Measurements from ENCODE around the gene SARS2. TPM values are rescaled to one million over a fixed set of nuclear protein-coding genes. Genes with fewer than 3 reads are reported as not detected.
A peak's percentile ranks its signal among the peaks of the same experiment; 100 is the strongest.

The SARS2 gene
- total RNA-seq, 1 experiment from 2014 or later = 74.7 TPM

DNA sequence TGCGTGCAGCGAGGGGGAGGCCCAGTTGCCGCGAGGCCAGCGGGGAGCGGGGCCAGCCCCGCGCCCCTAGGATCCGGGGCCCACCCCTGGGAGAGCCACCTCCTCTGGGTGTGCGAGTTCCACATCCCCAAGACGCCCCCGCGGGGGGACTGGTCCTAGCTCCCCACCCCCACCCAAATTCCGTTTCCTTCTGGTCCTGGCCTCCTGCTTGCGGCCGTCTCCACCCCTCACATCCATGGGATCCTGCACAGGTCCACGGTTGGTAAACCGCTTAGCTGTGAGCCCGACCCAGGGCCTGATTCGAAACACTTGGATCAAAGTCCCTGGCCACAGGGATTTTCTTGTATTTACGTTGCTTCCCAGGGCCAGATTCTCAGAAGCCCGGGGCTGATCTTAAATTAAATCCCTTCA lies 45.3 kb upstream of the SARS2 start:
- peak; percentile 29 for DNase-seq (ENCODE audit: low spot score)
- Mint-ChIP-seq H3K36me3 (peaks cover 13% of the 10 kb centered on the region), H3K27ac (peak overlapping the region; percentile 98), H3K4me1 (peaks cover 15% of the 10 kb centered on the region), H3K4me3 (peak overlapping the region; percentile 97), H3K27me3 (ENCODE audit: low read depth) (peaks cover 5% of the 10 kb centered on the region), H3K9me3 (peaks cover 12% of the 10 kb centered on the region)
- TF ChIP-seq, protein P1, sequence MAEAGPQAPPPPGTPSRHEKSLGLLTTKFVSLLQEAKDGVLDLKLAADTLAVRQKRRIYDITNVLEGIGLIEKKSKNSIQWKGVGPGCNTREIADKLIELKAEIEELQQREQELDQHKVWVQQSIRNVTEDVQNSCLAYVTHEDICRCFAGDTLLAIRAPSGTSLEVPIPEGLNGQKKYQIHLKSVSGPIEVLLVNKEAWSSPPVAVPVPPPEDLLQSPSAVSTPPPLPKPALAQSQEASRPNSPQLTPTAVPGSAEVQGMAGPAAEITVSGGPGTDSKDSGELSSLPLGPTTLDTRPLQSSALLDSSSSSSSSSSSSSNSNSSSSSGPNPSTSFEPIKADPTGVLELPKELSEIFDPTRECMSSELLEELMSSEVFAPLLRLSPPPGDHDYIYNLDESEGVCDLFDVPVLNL (CRISPR knock-in tag; IDR thresholded peaks at IDR 0.05; ENCODE audit: borderline replicate concordance, low read depth) = no peak
- TF ChIP-seq, protein P2, sequence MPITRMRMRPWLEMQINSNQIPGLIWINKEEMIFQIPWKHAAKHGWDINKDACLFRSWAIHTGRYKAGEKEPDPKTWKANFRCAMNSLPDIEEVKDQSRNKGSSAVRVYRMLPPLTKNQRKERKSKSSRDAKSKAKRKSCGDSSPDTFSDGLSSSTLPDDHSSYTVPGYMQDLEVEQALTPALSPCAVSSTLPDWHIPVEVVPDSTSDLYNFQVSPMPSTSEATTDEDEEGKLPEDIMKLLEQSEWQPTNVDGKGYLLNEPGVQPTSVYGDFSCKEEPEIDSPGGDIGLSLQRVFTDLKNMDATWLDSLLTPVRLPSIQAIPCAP (CRISPR knock-in tag; IDR thresholded peaks at IDR 0.05) = no peak
- TF ChIP-seq, protein P3, sequence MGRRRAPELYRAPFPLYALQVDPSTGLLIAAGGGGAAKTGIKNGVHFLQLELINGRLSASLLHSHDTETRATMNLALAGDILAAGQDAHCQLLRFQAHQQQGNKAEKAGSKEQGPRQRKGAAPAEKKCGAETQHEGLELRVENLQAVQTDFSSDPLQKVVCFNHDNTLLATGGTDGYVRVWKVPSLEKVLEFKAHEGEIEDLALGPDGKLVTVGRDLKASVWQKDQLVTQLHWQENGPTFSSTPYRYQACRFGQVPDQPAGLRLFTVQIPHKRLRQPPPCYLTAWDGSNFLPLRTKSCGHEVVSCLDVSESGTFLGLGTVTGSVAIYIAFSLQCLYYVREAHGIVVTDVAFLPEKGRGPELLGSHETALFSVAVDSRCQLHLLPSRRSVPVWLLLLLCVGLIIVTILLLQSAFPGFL (CRISPR knock-in tag; IDR thresholded peaks at IDR 0.05; ENCODE audit: borderline replicate concordance) = no peak
- no peak for TF ChIP-seq ZNF396 (CRISPR knock-in tag; IDR thresholded peaks at IDR 0.05; ENCODE audit: borderline replicate concordance)
- TF ChIP-seq RELA (CRISPR knock-in tag; IDR thresholded peaks at IDR 0.05; ENCODE audit: borderline replicate concordance) = no peak
- TF ChIP-seq NR2C2 (CRISPR knock-in tag; IDR thresholded peaks at IDR 0.05) = no peak
- no peak for TF ChIP-seq CREM (CRISPR knock-in tag; IDR thresholded peaks at IDR 0.05)
- TF ChIP-seq, protein P4, sequence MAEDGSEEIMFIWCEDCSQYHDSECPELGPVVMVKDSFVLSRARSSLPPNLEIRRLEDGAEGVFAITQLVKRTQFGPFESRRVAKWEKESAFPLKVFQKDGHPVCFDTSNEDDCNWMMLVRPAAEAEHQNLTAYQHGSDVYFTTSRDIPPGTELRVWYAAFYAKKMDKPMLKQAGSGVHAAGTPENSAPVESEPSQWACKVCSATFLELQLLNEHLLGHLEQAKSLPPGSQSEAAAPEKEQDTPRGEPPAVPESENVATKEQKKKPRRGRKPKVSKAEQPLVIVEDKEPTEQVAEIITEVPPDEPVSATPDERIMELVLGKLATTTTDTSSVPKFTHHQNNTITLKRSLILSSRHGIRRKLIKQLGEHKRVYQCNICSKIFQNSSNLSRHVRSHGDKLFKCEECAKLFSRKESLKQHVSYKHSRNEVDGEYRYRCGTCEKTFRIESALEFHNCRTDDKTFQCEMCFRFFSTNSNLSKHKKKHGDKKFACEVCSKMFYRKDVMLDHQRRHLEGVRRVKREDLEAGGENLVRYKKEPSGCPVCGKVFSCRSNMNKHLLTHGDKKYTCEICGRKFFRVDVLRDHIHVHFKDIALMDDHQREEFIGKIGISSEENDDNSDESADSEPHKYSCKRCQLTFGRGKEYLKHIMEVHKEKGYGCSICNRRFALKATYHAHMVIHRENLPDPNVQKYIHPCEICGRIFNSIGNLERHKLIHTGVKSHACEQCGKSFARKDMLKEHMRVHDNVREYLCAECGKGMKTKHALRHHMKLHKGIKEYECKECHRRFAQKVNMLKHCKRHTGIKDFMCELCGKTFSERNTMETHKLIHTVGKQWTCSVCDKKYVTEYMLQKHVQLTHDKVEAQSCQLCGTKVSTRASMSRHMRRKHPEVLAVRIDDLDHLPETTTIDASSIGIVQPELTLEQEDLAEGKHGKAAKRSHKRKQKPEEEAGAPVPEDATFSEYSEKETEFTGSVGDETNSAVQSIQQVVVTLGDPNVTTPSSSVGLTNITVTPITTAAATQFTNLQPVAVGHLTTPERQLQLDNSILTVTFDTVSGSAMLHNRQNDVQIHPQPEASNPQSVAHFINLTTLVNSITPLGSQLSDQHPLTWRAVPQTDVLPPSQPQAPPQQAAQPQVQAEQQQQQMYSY (CRISPR knock-in tag; IDR thresholded peaks at IDR 0.05) = no peak
- no peak for TF ChIP-seq ETV6 (CRISPR knock-in tag; IDR thresholded peaks at IDR 0.05)
- TF ChIP-seq, protein P5, sequence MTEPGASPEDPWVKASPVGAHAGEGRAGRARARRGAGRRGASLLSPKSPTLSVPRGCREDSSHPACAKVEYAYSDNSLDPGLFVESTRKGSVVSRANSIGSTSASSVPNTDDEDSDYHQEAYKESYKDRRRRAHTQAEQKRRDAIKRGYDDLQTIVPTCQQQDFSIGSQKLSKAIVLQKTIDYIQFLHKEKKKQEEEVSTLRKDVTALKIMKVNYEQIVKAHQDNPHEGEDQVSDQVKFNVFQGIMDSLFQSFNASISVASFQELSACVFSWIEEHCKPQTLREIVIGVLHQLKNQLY (CRISPR knock-in tag; IDR thresholded peaks at IDR 0.05) = no peak
- TF ChIP-seq CBFB (CRISPR knock-in tag; IDR thresholded peaks at IDR 0.05; ENCODE audit: low read depth) = no peak
- TF ChIP-seq SMAD3 (CRISPR knock-in tag; IDR thresholded peaks at IDR 0.05; ENCODE audit: borderline replicate concordance) = no peak
- TF ChIP-seq SP1 (CRISPR knock-in tag; conservative IDR thresholded peaks at IDR 0.05) = no peak
- no peak for TF ChIP-seq ZNF317 (CRISPR knock-in tag; IDR thresholded peaks at IDR 0.05; ENCODE audit: borderline replicate concordance, low read depth)
- TF ChIP-seq EMX1 (CRISPR knock-in tag; IDR thresholded peaks at IDR 0.05) = no peak
- TF ChIP-seq, protein P6, sequence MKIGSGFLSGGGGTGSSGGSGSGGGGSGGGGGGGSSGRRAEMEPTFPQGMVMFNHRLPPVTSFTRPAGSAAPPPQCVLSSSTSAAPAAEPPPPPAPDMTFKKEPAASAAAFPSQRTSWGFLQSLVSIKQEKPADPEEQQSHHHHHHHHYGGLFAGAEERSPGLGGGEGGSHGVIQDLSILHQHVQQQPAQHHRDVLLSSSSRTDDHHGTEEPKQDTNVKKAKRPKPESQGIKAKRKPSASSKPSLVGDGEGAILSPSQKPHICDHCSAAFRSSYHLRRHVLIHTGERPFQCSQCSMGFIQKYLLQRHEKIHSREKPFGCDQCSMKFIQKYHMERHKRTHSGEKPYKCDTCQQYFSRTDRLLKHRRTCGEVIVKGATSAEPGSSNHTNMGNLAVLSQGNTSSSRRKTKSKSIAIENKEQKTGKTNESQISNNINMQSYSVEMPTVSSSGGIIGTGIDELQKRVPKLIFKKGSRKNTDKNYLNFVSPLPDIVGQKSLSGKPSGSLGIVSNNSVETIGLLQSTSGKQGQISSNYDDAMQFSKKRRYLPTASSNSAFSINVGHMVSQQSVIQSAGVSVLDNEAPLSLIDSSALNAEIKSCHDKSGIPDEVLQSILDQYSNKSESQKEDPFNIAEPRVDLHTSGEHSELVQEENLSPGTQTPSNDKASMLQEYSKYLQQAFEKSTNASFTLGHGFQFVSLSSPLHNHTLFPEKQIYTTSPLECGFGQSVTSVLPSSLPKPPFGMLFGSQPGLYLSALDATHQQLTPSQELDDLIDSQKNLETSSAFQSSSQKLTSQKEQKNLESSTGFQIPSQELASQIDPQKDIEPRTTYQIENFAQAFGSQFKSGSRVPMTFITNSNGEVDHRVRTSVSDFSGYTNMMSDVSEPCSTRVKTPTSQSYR (CRISPR knock-in tag; IDR thresholded peaks at IDR 0.05) = no peak
- no peak for TF ChIP-seq ZNF232 (CRISPR knock-in tag; IDR thresholded peaks at IDR 0.05)
- TF ChIP-seq, protein P7, sequence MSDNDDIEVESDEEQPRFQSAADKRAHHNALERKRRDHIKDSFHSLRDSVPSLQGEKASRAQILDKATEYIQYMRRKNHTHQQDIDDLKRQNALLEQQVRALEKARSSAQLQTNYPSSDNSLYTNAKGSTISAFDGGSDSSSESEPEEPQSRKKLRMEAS (CRISPR knock-in tag; IDR thresholded peaks at IDR 0.05) = no peak
- TF ChIP-seq, protein P8, sequence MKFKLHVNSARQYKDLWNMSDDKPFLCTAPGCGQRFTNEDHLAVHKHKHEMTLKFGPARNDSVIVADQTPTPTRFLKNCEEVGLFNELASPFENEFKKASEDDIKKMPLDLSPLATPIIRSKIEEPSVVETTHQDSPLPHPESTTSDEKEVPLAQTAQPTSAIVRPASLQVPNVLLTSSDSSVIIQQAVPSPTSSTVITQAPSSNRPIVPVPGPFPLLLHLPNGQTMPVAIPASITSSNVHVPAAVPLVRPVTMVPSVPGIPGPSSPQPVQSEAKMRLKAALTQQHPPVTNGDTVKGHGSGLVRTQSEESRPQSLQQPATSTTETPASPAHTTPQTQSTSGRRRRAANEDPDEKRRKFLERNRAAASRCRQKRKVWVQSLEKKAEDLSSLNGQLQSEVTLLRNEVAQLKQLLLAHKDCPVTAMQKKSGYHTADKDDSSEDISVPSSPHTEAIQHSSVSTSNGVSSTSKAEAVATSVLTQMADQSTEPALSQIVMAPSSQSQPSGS (CRISPR knock-in tag; IDR thresholded peaks at IDR 0.05; ENCODE audit: borderline replicate concordance, low read depth) = no peak
- TF ChIP-seq MXD4 (CRISPR knock-in tag; IDR thresholded peaks at IDR 0.05; ENCODE audit: borderline replicate concordance) = no peak
- ChIA-PET CTCF (interaction anchor here (0.7 to 4.5 kb wide), 36 partner anchors 8 to 366 kb away, joined by 3 to 55 read pairs (median 4); partner anchors contain the start of genes ACP7, FBXO27, MRPS12 and NFKBIB), POLR2A (interaction anchor here (0.7 to 1.8 kb wide), 3 partner anchors 13 to 338 kb away, joined by 4 to 11 read pairs (median 6); partner anchors contain the start of gene FBXO27)
- peak; percentile 37 for ATAC-seq

Data from WTC11 (cell line).